H1 (cell line): ENCODE results near the gene TTC39A. TPM values are rescaled to one million over a fixed set of nuclear protein-coding genes. Genes with fewer than 3 reads are reported as not detected.

Experiments used
- CTCF ChIA-PET: fragments of 300-600 bp; sonication (Branson Sonifier 250); formaldehyde crosslinking; loops from one replicate; lab custom pipeline; 2021; ENCODE audit not compliant: partially characterized antibody; lab: Charles Lee
- POLR2A ChIA-PET: fragments of 300-600 bp; sonication (Branson Sonifier 250); formaldehyde crosslinking; loops from one replicate; lab custom pipeline; 2021; ENCODE audit warnings: inconsistent platforms; ENCODE audit not compliant: partially characterized antibody; lab: Charles Lee
- DNase-seq, 2 experiments: peaks; one replicate each; pipeline versions ENCODE4 v3.0.0 to v3.0.0-alpha.2; 2010 to 2022; ENCODE audit warnings: low spot score in 2 of 2, low read depth in 1 of 2, mixed read lengths in 1 of 2
- FAIRE-seq: peaks from 2 replicates; lab custom pipeline; 2011; peaks lifted over from hg19 to GRCh38; lab: Jason Lieb, UNC
- H2AFZ ChIP-seq: 2 replicates; pipeline ENCODE4 v1.8.1; 2012; ENCODE audit warnings: low read length, inconsistent platforms
- H2AK5ac ChIP-seq: 2 replicates; pipeline ENCODE4 v1.6.1; 2013; ENCODE audit warnings: low read depth, low read length
- H2BK120ac ChIP-seq: replicated peaks from 2 replicates; pipeline ENCODE3; 2013; ENCODE audit warnings: low read depth, low read length, inconsistent platforms
- H2BK12ac ChIP-seq: 2 replicates; pipeline ENCODE4 v1.6.1; 2013; ENCODE audit warnings: low read depth, low read length
- H2BK15ac ChIP-seq: 2 replicates; pipeline ENCODE4 v1.6.1; 2013; ENCODE audit warnings: low read length
- H2BK20ac ChIP-seq: 2 replicates; pipeline ENCODE4 v1.6.1; 2013; ENCODE audit warnings: low read length
- H2BK5ac ChIP-seq: 2 replicates; pipeline ENCODE4 v1.6.1; 2013; ENCODE audit warnings: low read depth, low read length
- H3K14ac ChIP-seq: 2 replicates; pipeline ENCODE4 v1.6.1; 2013; ENCODE audit warnings: inconsistent platforms; ENCODE audit not compliant: insufficient read length
- H3K18ac ChIP-seq: 2 replicates; pipeline ENCODE4 v1.6.1; 2013; ENCODE audit warnings: low read length; ENCODE audit errors: extremely low read depth
- H3K23ac ChIP-seq: 2 replicates; pipeline ENCODE4 v1.6.1; 2013; ENCODE audit warnings: inconsistent platforms; ENCODE audit not compliant: insufficient read length
- H3K23me2 ChIP-seq: 2 replicates; pipeline ENCODE4 v1.6.1; 2013; ENCODE audit warnings: low read depth, low read length
- H3K27ac ChIP-seq: 2 replicates; pipeline ENCODE4 v1.6.1; 2011; ENCODE audit warnings: low read depth, low read length, inconsistent platforms
- H3K27me3 ChIP-seq, 4 experiments: replicated peaks in 1 of 4; 1 replicate in 1 of 4; 2 replicates in 3 of 4; pipeline versions ENCODE4 v1.6.1 to v1.8.1; 2011 to 2013; ENCODE audit warnings: low read length in 3 of 4, mild to moderate bottlenecking in 3 of 4, inconsistent platforms in 2 of 4, mixed read lengths in 2 of 4, moderate library complexity in 1 of 4; ENCODE audit not compliant: control insufficient read depth in 3 of 4, insufficient read depth in 3 of 4; ENCODE audit errors: extremely low read depth in 1 of 4
- H3K36me3 ChIP-seq, 4 experiments: 2 replicates each; pipeline versions ENCODE4 v1.6.1 to v1.8.1; 2011 to 2013; ENCODE audit warnings: mild to moderate bottlenecking in 4 of 4, low read length in 3 of 4, moderate library complexity in 2 of 4, control low read depth in 1 of 4, inconsistent platforms in 1 of 4; ENCODE audit not compliant: insufficient read depth in 4 of 4, control insufficient read depth in 2 of 4
- H3K4ac ChIP-seq: replicated peaks from 2 replicates; pipeline ENCODE3; 2013; ENCODE audit warnings: low read length, low read depth, mixed read lengths, inconsistent platforms; ENCODE audit not compliant: insufficient read length
- H3K4me1 ChIP-seq, 4 experiments: replicated peaks in 1 of 4; 1 replicate in 1 of 4; 2 replicates in 3 of 4; pipeline versions ENCODE4 v1.6.1 to v1.8.1; 2011 to 2013; ENCODE audit warnings: low read length in 3 of 4, inconsistent platforms in 2 of 4, mixed read lengths in 1 of 4; ENCODE audit not compliant: insufficient read depth in 4 of 4, control insufficient read depth in 3 of 4
- H3K4me2 ChIP-seq, 2 experiments: 2 replicates each; pipeline versions ENCODE4 v1.6.1 to v1.8.1; 2011 to 2013; ENCODE audit warnings: low read depth in 2 of 2, low read length in 2 of 2, control low read depth in 1 of 2, inconsistent platforms in 1 of 2, mild to moderate bottlenecking in 1 of 2; ENCODE audit not compliant: insufficient read depth in 1 of 2
- H3K4me3 ChIP-seq, 4 experiments: fragments of 200-600, 300-600 bp in 1 of 4; sonication (generic), shearing (Covaris generic), sonication (Bioruptor Twin) in 1 of 4; 2 replicates each; pipeline versions ENCODE4 v1.5.1 to v1.8.1; 2011 to 2016; ENCODE audit warnings: low read length in 4 of 4, low read depth in 3 of 4, control low read depth in 2 of 4, inconsistent platforms in 2 of 4, mild to moderate bottlenecking in 2 of 4, mixed read lengths in 1 of 4, moderate library complexity in 1 of 4; ENCODE audit not compliant: insufficient read depth in 2 of 4; ENCODE audit errors: extremely low read depth in 1 of 4
- H3K56ac ChIP-seq: replicated peaks from 2 replicates; pipeline ENCODE3; 2013; ENCODE audit warnings: low read depth, mild to moderate bottlenecking, mixed read lengths, low read length, inconsistent platforms; ENCODE audit not compliant: insufficient read length
- H3K79me1 ChIP-seq: 2 replicates; pipeline ENCODE4 v1.6.1; 2013; ENCODE audit warnings: low read depth, low read length, control low read depth
- H3K79me2 ChIP-seq, 2 experiments: 2 replicates each; pipeline versions ENCODE4 v1.6.1 to v1.8.1; 2012 to 2013; ENCODE audit warnings: low read length in 2 of 2, mild to moderate bottlenecking in 2 of 2, inconsistent platforms in 1 of 2; ENCODE audit not compliant: insufficient read depth in 2 of 2, control insufficient read depth in 1 of 2
- H3K9ac ChIP-seq, 4 experiments: replicated peaks in 1 of 4; 1 replicate in 1 of 4; 2 replicates in 3 of 4; pipeline versions ENCODE4 v1.6.1 to v1.8.1; 2011 to 2013; ENCODE audit warnings: low read depth in 3 of 4, low read length in 3 of 4, control low read depth in 2 of 4, mild to moderate bottlenecking in 2 of 4, moderate library complexity in 2 of 4, inconsistent platforms in 1 of 4; ENCODE audit errors: extremely low read depth in 1 of 4
- H3K9me3 ChIP-seq, 2 experiments: 2 replicates each; pipeline versions ENCODE4 v1.6.1 to v1.8.1; 2012 to 2013; ENCODE audit warnings: mild to moderate bottlenecking in 2 of 2, moderate library complexity in 2 of 2, control low read depth in 1 of 2, inconsistent platforms in 1 of 2, low read depth in 1 of 2, low read length in 1 of 2, mixed read lengths in 1 of 2; ENCODE audit not compliant: insufficient read depth in 2 of 2
- H4K20me1 ChIP-seq, 2 experiments: replicated peaks in 1 of 2; 2 replicates each; pipeline versions ENCODE3 to v1.8.1; 2011 to 2013; ENCODE audit warnings: inconsistent platforms in 2 of 2, low read length in 2 of 2, mild to moderate bottlenecking in 1 of 2; ENCODE audit not compliant: insufficient read depth in 2 of 2, control insufficient read depth in 1 of 2
- H4K5ac ChIP-seq: 2 replicates; pipeline ENCODE4 v1.6.1; 2013; ENCODE audit warnings: low read length, low read depth, mixed read lengths, inconsistent platforms; ENCODE audit not compliant: insufficient read length
- H4K8ac ChIP-seq: 2 replicates; pipeline ENCODE4 v1.8.0; 2013; ENCODE audit warnings: mild to moderate bottlenecking, moderate library complexity, low read length, inconsistent platforms; ENCODE audit not compliant: insufficient read depth; ENCODE audit errors: extremely low read depth
- H4K91ac ChIP-seq: replicated peaks from 2 replicates; pipeline ENCODE3; 2013; ENCODE audit warnings: low read length, mixed read lengths, inconsistent platforms; ENCODE audit not compliant: insufficient read length
- BRCA1 ChIP-seq: IDR thresholded peaks from 2 replicates; pipeline ENCODE4 v1.6.1; 2012; ENCODE audit warnings: low read depth, low read length, improper control_type of control experiment
- CEBPB ChIP-seq: IDR thresholded peaks from 2 replicates; pipeline ENCODE4 v1.6.1; 2012; ENCODE audit warnings: low read depth, low read length
- CHD2 ChIP-seq: IDR thresholded peaks from 2 replicates; pipeline ENCODE4 v1.6.1; 2012; ENCODE audit warnings: low read length, improper control_type of control experiment
- CTBP2 ChIP-seq: IDR thresholded peaks from 2 replicates; pipeline ENCODE4 v1.7.0; 2011; ENCODE audit warnings: borderline replicate concordance, mild to moderate bottlenecking, moderate library complexity, mixed read lengths, low read length; ENCODE audit not compliant: insufficient read depth, insufficient read length
- FOSL1 ChIP-seq: IDR thresholded peaks from 2 replicates; pipeline ENCODE4 v1.6.1; 2011; ENCODE audit warnings: mild to moderate bottlenecking, low read depth, low read length, moderate library complexity; ENCODE audit not compliant: insufficient read depth
- GABPA ChIP-seq: IDR thresholded peaks from 2 replicates; pipeline ENCODE4 v1.6.1; 2011; ENCODE audit warnings: mild to moderate bottlenecking, low read length, moderate library complexity, borderline replicate concordance; ENCODE audit not compliant: insufficient read depth
- GTF2F1 ChIP-seq: IDR thresholded peaks from 2 replicates; pipeline ENCODE4 v1.6.1; 2012; ENCODE audit warnings: low read depth, low read length, improper control_type of control experiment, borderline replicate concordance
- HDAC6 ChIP-seq: IDR thresholded peaks from one replicate; pipeline ENCODE4 v1.7.1; 2012; ENCODE audit warnings: low read depth, mild to moderate bottlenecking, inconsistent platforms, low read length, moderate library complexity
- JUND ChIP-seq: IDR thresholded peaks from 2 replicates; pipeline ENCODE4 v1.6.1; 2011; ENCODE audit warnings: mild to moderate bottlenecking, improper control_type of control experiment, low read length
- KDM1A ChIP-seq: fragments of 200-600, 300-600 bp; sonication (generic); IDR thresholded peaks from 2 replicates; pipeline ENCODE4 v1.7.1; 2016; ENCODE audit warnings: mild to moderate bottlenecking, low read length, borderline replicate concordance
- MAFK ChIP-seq: IDR thresholded peaks from 2 replicates; pipeline ENCODE4 v1.6.1; 2012; ENCODE audit warnings: low read depth, mild to moderate bottlenecking, improper control_type of control experiment, low read length
- NANOG ChIP-seq: IDR thresholded peaks from 2 replicates; pipeline ENCODE4 v1.6.1; 2011; ENCODE audit warnings: low read length, low read depth, mild to moderate bottlenecking, inconsistent platforms; ENCODE audit not compliant: insufficient read depth, poor library complexity, severe bottlenecking
- PHF8 ChIP-seq: fragments of 200-600 bp; sonication (generic); conservative IDR thresholded peaks from 2 replicates; pipeline ENCODE4 v1.7.1; 2012; ENCODE audit warnings: low read depth, mild to moderate bottlenecking, inconsistent platforms, low read length, moderate library complexity
- POLR2AphosphoS5 ChIP-seq: IDR thresholded peaks from 2 replicates; pipeline ENCODE4 v1.6.1; 2011; ENCODE audit warnings: low read depth, low read length
- SIRT6 ChIP-seq: IDR thresholded peaks from one replicate; pipeline ENCODE4 v1.7.1; 2012; ENCODE audit warnings: low read length, inconsistent platforms
- WGBS, 2 experiments: shearing (Covaris generic) in 1 of 2; methylation state at CpG; one replicate each; pipeline versions ENCODE4 v1.1.6 to v1.1.7; 2013 to 2015; ENCODE audit warnings: low lambda C conversion rate in 2 of 2, mixed read lengths in 2 of 2, inconsistent platforms in 1 of 2, low coverage in 1 of 2, missing lambda C conversion rate in 1 of 2; ENCODE audit not compliant: insufficient replicate concordance in 2 of 2, insufficient coverage in 1 of 2, insufficient read length in 1 of 2; ENCODE audit errors: extremely low coverage in 1 of 2, missing lambda C conversion rate in 1 of 2; 5-methylcytosine and 5-hydroxymethylcytosine counted together
- polyA plus RNA-seq, 7 experiments: library from polyadenylated mRNA; depleted of rRNA in 3 of 7; stranded (reverse) in 5 of 7; unstranded in 2 of 7; fragments of >200 nt in 5 of 7; fragments of 200-250 nt in 2 of 7; gene quantifications; 1 replicate in 5 of 7; 2 replicates in 1 of 7; 4 replicates in 1 of 7; pipeline versions ENCODE4 v1.2.1 to v1.2.3, GENCODE V29; 2011 to 2013; ENCODE audit warnings: missing spikeins in 2 of 7, mixed read lengths in 2 of 7
- total RNA-seq: library from RNA; stranded (reverse); fragmentation: NEBNext Ultra II Directional; extraction: Animal tissue kit (Norgen Biotek cat#: 25700); gene quantifications from 2 replicates; pipeline ENCODE4 v1.2.1, GENCODE V29; 2021

The TTC39A gene
- total and polyA plus RNA-seq, 2 of the 8 experiments (the other 6 are each of a cell fraction or from before 2014, with no cell fraction given) = 5.5 to 5.8 TPM

- H3K79me2 ChIP-seq = no peaks in the 10 kb centered on the region; a peak in 1 of 4 replicates
- H2BK20ac ChIP-seq = no peak overlapping the region
- DNase-seq = no peak
- H3K9me3 ChIP-seq = no peaks in the 10 kb centered on the region
- no peak overlapping the region for H3K56ac ChIP-seq
- H3K23ac ChIP-seq = no peak overlapping the region
- H3K79me1 ChIP-seq = no peaks in the 10 kb centered on the region
- no peak overlapping the region for H3K14ac ChIP-seq
- no peak overlapping the region for H3K27ac ChIP-seq
- no peak overlapping the region for H4K91ac ChIP-seq
- 0 out of 2 replicates have a peak overlapping the region, but pooled peaks have one; percentile 21 for H2AFZ ChIP-seq
- H3K23me2 ChIP-seq = no peaks in the 10 kb centered on the region
- no peak overlapping the region for H4K8ac ChIP-seq
- no peak overlapping the region for H3K18ac ChIP-seq
- H3K4me1 ChIP-seq = peaks cover 0 to 6% (median under 1%) of the 10 kb centered on the region in 4 experiments; a peak in 2 of 7 replicates
- no peak overlapping the region for H2AK5ac ChIP-seq
- no peaks in the 10 kb centered on the region for H3K27me3 ChIP-seq
- H3K4me2 ChIP-seq = no peak overlapping the region
- H4K20me1 ChIP-seq = no peaks in the 10 kb centered on the region
- H3K4ac ChIP-seq = no peak overlapping the region
- no peaks in the 10 kb centered on the region for H3K36me3 ChIP-seq
- WGBS, 2 experiments = 95% methylated on average over 4 of the region's 4 CpGs; no CpG with 5 or more reads in 1 of the 2 experiments
- H2BK5ac ChIP-seq = no peak overlapping the region
- H3K9ac ChIP-seq = no peak overlapping the region
- no peak overlapping the region for H2BK120ac ChIP-seq
- H2BK12ac ChIP-seq = no peak overlapping the region
- H2BK15ac ChIP-seq = 0 out of 2 replicates have a peak overlapping the region, but pooled peaks have one; percentile 29
- ChIA-PET CTCF (interaction anchor here (1.2 to 3.9 kb wide), 5 partner anchors 8 to 15 kb away, joined by 4 to 20 read pairs (median 4); no protein-coding TSS in a partner anchor), POLR2A (interaction anchor here (2.3 kb wide), 1 partner anchor 9 kb away, joined by 10 read pairs; no protein-coding TSS in a partner anchor)
- H3K4me3 ChIP-seq = no peak overlapping the region
- no peak for FAIRE-seq
- no peak overlapping the region for H4K5ac ChIP-seq
- TF ChIP-seq POLR2AphosphoS5 = no peak
- TF ChIP-seq SIRT6 = no peak
- TF ChIP-seq MAFK = no peak
- no peak for TF ChIP-seq JUND
- no peak for TF ChIP-seq CHD2
- TF ChIP-seq GABPA = no peak
- no peak for TF ChIP-seq FOSL1
- no peak for TF ChIP-seq BRCA1
- no peak for TF ChIP-seq CTBP2
- TF ChIP-seq NANOG = no peak
- no peak for TF ChIP-seq KDM1A
- no peak for TF ChIP-seq PHF8
- no peak for TF ChIP-seq CEBPB
- TF ChIP-seq GTF2F1 = no peak
- no peak for TF ChIP-seq HDAC6
Observed at GRCh38 chr1:51305371-51305823, 25.0 kb downstream of the TTC39A start.
